Subcutaneous adipose tissue (tissue), 4 donors: ENCODE measurements around the gene CYREN. TPM values are rescaled to one million over a fixed set of nuclear protein-coding genes. Genes with fewer than 3 reads are reported as not detected.

Source experiments
- CTCF ChIP-seq: fragments of 450-650 bp; IDR thresholded peaks from one replicate; pipeline ENCODE4 v1.5.1; 2016; ENCODE audit warnings: low read depth, mild to moderate bottlenecking, control low read depth, antibody characterized with exemption, moderate library complexity
- total RNA-seq, 4 donors: library from RNA; depleted of rRNA; stranded (reverse); fragments of >200 nt; gene quantifications; one replicate each; pipeline ENCODE4 v1.1.0, GENCODE V29; 2016

Gene CYREN
- total RNA-seq, 4 donors from 2014 or later = 21.9 to 33.0 (median 29.8) TPM

GRCh38 chr7:135164357-135165061 is 6.0 kb downstream of the CYREN start:
- no peak for TF ChIP-seq CTCF

GRCh38 chr7:135162382-135163001 is 8.0 kb downstream of the CYREN start:
- TF ChIP-seq CTCF = no peak

GRCh38 chr7:135161669-135162068 is 8.8 kb downstream of the CYREN start:
- no peak for TF ChIP-seq CTCF

- no peak for TF ChIP-seq CTCF
These were observed 9.5 kb downstream of the CYREN start for GRCh38 chr7:135160858-135161653.

GRCh38 chr7:135160098-135160857 is 10.2 kb downstream of the CYREN start:
- TF ChIP-seq CTCF = no peak

- TF ChIP-seq CTCF = no peak
These were observed 11.0 kb downstream of the CYREN start for GRCh38 chr7:135159359-135160085.
